ENCODE measurements around the gene NYAP1. TPM values are rescaled to one million over a fixed set of nuclear protein-coding genes. Genes with fewer than 3 reads are reported as not detected.

Gene NYAP1
- total RNA-seq, 4 donors from 2014 or later = 0.39 to 2.1 (median 1.5) TPM

DNA sequence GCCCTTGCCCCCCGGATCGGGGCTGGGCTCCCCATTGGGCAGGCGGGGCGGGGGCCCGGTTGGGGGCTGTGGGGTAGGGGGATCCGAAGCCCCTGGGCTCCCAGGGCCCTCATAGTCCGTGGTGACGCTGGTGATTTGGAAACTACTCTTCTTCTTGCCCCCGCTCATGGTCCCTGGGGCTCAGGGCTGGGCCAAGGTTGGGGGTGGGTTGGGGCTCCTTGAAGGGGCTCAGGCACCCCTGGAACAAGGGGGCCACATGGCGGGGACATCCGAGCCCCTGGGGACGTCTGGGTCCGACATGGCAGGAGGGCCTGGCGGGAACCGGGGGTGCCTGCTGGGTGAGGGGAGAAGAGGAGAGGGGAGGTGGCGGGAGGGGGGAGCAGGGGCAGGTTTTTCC lies 5.9 kb upstream of the NYAP1 start:
- intact Hi-C loops (cut with DNase I; ENCODE audit: low total_unique reads) = no loop called here
- 0% methylated on average over 9 to 10 of the region's 16 CpGs for WGBS, 2 donors
- TF ChIP-seq POLR2A (IDR thresholded peaks at IDR 0.05) = no peak
- TF ChIP-seq, protein P1, sequence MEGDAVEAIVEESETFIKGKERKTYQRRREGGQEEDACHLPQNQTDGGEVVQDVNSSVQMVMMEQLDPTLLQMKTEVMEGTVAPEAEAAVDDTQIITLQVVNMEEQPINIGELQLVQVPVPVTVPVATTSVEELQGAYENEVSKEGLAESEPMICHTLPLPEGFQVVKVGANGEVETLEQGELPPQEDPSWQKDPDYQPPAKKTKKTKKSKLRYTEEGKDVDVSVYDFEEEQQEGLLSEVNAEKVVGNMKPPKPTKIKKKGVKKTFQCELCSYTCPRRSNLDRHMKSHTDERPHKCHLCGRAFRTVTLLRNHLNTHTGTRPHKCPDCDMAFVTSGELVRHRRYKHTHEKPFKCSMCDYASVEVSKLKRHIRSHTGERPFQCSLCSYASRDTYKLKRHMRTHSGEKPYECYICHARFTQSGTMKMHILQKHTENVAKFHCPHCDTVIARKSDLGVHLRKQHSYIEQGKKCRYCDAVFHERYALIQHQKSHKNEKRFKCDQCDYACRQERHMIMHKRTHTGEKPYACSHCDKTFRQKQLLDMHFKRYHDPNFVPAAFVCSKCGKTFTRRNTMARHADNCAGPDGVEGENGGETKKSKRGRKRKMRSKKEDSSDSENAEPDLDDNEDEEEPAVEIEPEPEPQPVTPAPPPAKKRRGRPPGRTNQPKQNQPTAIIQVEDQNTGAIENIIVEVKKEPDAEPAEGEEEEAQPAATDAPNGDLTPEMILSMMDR (IDR thresholded peaks at IDR 0.05) = no peak
- DNase-seq (ENCODE audit: low spot score in 2 of 2) = no peak
- peak overlapping the region; percentile 99 for H3K4me3 ChIP-seq (ENCODE audit: low read depth, poor library complexity, severe bottlenecking)

DNA sequence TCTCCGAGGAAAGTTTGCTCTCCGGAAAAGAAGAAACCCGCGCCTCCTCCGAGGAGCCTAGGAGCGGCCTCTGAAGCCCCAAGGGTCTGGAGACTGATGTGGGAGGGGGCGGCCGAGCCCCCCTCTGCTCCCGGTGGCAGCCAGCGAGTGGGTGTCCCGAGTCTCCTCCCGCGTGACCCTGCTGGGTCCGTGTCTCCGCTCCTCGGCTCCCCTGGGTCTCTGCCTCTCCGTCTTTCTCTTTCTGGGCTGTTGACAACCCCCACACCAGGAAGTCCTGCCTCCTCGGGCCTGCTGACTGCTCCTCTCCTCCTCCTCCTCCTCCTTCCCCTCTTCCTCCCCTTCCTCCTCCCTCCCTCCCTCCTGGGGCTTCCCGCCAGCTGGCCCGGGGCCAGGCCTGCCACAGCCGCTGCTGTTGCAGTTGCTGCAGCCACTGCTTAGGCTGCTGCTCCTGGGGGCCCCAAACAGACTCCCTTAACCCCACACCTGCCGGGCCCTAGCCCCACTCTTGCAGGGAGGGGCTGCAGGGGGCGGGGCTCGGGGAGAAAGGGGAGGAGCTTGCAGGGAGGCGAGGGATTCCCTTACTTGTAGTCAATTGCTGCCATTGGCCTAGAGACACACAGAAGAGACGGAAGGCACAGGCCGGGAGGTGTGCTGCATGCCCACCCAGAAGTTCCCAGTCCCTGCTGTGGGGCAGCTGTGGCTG lies 4.6 kb upstream of the NYAP1 start, which contains the start of gene TSC22D4:
Gene TSC22D4, minus strand, starts transcription at position 257 of the 703 bp plus-strand sequence. CDS start 1,176 bp downstream, outside the sequence.
- WGBS, 2 donors = 1 to 2% methylated on average over 24 to 26 of the region's 27 CpGs
- intact Hi-C loops (cut with DNase I; ENCODE audit: low total_unique reads) = no loop called here
- peak in 1 of 2 donors; percentile 79 for TF ChIP-seq POLR2A (IDR thresholded peaks at IDR 0.05)
- TF ChIP-seq, protein P1 (IDR thresholded peaks at IDR 0.05) = no peak
- peak; percentile 94 to 99 for DNase-seq (ENCODE audit: low spot score in 2 of 2)
- H3K4me3 ChIP-seq (ENCODE audit: low read depth, poor library complexity, severe bottlenecking) = peak within 1 kb of the TSS; percentile 99

DNA sequence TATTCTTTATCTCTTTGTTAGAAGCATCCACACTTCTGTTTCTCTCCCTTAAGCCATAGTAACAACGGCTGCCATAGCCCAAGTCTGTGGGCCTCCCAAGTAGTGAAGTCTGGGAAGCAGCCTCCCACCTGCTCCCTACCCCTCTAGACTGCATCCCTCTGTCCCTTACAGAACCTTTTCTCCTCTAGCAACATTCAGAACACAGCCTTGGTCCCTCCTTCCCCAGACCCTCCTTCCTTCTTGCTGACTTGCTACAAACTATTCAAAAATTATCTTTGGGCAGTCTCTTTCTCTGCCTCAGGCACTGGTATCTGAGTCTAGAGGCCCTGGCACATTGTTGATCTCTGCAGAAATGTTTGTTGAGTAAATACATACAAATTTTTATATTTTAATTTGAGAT lies 2.3 kb upstream of the NYAP1 start:
- TF ChIP-seq, protein P1 (IDR thresholded peaks at IDR 0.05) = no peak
- TF ChIP-seq POLR2A (IDR thresholded peaks at IDR 0.05) = no peak
- 89 to 92% methylated on average over 1 of the region's 1 CpG for WGBS, 2 donors
- intact Hi-C loops (cut with DNase I; ENCODE audit: low total_unique reads) = loop anchor here (5.0 kb wide), 1 partner anchor 206 kb away; no protein-coding TSS in a partner anchor
- H3K4me3 ChIP-seq (ENCODE audit: low read depth, poor library complexity, severe bottlenecking) = no peak overlapping the region
- DNase-seq (ENCODE audit: low spot score in 2 of 2) = no peak

DNA sequence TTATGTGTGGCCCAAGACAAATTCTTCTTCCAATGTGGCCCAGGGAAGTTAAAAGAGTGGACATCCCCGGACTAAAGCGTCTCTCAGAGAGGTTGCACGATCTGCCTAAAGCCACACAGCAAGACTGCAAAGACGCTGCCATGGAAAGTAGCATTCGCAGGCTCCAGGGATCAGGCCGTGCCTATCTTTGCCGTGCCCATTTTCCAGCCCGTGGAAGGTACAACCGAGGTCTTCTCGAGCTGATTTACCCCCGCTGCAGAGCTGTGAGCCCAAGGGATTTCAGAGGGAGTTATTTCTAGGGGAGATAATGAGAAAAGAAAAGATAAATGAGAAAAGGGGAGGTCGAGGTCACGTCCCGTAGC lies 1.0 kb upstream of the NYAP1 start:
- DNase-seq (ENCODE audit: low spot score in 2 of 2) = no peak
- TF ChIP-seq, protein P1 (IDR thresholded peaks at IDR 0.05) = no peak
- TF ChIP-seq POLR2A (IDR thresholded peaks at IDR 0.05) = no peak
- intact Hi-C loops (cut with DNase I; ENCODE audit: low total_unique reads) = loop anchor here (5.0 kb wide), 1 partner anchor 205 kb away; no protein-coding TSS in a partner anchor

DNA sequence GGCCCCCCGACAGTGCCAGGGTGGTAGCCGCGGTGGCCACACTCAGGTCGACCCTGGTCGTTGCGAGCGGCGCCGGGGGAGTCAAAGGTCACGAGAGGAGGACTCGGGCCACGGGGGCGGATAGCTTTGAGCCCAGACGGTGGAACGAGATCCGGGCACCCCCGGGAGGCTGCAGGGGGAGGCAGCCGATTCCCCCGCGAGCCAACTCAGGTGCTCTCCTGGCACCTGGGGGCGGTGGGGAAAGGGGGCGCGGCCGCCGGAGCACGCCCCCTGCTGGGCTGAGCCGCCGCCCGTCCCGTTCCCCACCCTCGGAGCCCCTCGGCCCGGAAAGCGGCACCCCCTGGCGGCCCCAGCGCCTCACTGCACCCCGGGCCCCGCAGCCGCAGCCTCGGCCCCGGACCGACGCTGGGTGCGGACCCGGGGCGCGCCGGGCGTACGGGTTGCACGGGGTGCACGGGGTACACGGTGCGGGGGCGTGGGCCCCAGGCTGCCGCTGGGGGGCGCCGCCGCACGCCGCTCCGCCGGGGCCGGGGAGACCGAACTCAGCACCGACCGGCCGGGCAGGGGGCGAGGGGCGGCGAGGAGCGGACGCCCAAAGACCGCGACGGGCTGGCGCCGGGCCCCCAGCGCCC lies 521 bp upstream of the NYAP1 start:
- WGBS, 2 donors = 0 to 2% methylated on average over 22 to 42 of the region's 79 CpGs
- TF ChIP-seq, protein P1 (IDR thresholded peaks at IDR 0.05) = peak in 1 of 3 donors; percentile 15
- no peak for TF ChIP-seq POLR2A (IDR thresholded peaks at IDR 0.05)
- intact Hi-C loops (cut with DNase I; ENCODE audit: low total_unique reads) = loop anchor here (5.0 kb wide), 1 partner anchor 204 kb away; no protein-coding TSS in a partner anchor
- peak in 1 of 2 donors; percentile 91 for DNase-seq (ENCODE audit: low spot score in 2 of 2)
- peak overlapping the region; percentile 9 for H3K4me3 ChIP-seq (ENCODE audit: low read depth, poor library complexity, severe bottlenecking)

More for the DNA sequence above, 1.0 kb upstream of the NYAP1 start:
- no peak overlapping the region for H3K4me3 ChIP-seq (ENCODE audit: low read depth, poor library complexity, severe bottlenecking)
- 42% methylated on average over 14 of the region's 14 CpGs for WGBS, 2 donors

All from lower leg skin (tissue), 4 donors.